GM18861 (cell line): ENCODE results near the gene USP27X.

ENCODE experiments used
- ATAC-seq: cut with Tn5 transposase; IDR thresholded peaks from one replicate; pipeline ENCODE4 v1.9.1; 2021; ENCODE audit not compliant: unreplicated experiment

The USP27X gene

DNA sequence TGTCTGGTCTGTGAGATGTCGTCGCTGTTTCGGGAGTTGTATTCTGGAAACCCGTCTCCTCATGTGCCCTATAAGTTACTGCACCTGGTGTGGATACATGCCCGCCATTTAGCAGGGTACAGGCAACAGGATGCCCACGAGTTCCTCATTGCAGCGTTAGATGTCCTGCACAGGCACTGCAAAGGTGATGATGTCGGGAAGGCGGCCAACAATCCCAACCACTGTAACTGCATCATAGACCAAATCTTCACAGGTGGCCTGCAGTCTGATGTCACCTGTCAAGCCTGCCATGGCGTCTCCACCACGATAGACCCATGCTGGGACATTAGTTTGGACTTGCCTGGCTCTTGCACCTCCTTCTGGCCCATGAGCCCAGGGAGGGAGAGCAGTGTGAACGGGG lies 1.4 kb downstream of the USP27X start:
- ATAC-seq, result no peak

DNA sequence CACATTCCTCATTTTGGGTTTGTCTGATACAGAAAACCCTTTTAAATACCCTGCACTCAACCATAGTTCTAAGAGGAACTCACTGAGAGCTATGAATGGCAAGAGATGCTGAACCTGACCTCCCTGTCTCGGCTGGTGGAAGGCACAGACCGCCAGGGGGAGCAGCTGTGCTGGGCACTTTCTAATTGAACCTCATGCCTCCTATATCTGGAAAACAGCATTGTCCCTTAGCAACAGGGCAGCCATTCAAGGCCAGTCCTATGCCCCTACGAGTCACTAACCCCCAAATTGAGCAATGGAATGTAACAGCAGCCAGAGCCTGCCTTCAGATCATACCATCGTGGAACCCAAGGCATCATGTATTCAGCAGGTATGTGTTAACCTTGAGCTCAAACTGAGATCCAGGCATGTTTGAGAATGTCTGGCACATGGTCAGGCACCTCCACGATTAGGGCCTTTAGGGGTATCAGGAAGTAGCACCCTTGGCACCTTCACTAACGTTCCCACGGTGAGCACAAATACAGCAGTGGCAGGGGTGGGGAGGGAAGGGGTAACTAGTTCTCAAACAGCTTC lies 5.1 kb downstream of the USP27X start:
- peak; percentile 58 for ATAC-seq

DNA sequence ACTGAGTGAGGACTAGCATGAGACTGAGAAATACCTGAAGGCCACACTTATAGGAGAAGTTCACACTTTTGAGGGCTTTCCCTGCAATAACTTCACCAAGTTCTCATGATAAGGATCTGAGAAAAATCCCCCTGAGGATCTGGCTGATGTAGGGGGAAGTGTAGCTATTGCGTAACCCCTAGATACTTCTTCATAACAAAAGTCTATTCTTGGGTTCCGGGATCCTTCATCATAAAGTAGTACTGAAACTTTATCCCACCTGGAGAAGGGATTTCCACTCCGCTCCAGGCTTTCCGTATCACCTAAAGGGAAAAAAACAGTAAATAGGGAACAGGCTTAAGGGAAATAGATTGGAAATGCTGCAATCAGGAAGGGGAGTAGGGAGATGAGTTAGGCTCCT lies 13.3 kb downstream of the USP27X start:
- ATAC-seq, result no peak

- ATAC-seq, result no peak
These were observed 17.7 kb downstream of the USP27X start for GRCh38 chrX:49896951-49897350.

DNA sequence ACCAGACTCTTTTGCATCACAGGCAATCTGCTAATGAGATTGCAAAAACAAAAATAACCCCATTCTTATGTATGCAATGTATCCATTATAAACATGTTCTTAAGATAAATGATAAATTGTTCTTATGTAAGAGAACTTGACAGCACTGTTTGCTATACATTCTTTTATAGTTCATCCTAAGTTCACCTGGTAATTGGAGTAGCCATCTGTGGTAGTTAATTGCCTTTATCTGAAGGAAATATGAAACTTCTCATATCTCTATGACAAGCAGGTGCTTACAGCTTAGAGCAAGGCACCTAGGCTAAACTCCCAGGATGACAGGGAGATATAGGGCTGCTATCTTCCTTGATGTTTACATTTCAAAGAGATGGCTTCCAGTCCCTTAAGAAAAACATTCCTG lies 21.8 kb downstream of the USP27X start:
- ATAC-seq, result no peak

DNA sequence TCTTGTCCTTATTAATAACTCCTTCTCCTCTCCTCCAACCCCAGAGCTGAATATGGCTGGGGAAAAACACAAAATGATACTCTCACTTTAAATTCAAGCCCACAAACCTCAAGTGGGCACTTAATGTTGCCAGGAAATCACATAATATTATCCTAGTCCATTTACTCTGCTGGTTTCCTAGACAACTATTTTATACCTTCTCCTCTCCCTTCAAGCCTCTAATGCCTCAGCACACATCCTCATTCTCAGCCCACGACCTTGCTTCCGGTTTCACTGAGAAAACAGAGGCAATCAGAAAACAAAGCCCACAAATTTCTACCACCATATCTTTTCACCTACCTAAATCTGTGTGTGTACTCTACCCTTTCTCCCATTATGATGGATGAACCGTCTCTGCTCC lies 31.1 kb downstream of the USP27X start:
- ATAC-seq, result peak; percentile 57

GRCh38 chrX:49912086-49912485 lies 32.8 kb downstream of the USP27X start:
- ATAC-seq, result no peak

DNA sequence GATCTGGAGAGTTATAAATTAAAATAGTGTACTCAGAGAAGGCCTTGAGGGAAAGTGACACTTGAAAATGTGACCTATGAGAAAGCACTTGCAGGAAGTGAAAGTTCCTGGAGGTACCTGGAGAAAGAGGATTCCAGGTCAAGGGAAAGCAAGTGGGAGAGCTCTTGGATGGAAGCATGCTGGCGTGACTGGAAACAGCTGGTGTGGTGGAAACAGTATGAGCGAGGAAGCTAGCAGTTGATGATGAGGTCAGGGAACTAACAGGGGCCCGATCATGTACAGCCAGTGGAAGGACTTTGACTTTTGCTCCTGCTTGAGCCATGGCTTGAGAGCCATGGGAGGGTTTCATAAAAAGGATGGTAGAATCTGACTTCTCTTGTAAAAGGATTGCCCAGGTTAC lies 33.6 kb downstream of the USP27X start:
- ATAC-seq, result no peak

GRCh38 chrX:49915361-49916222 lies 36.3 kb downstream of the USP27X start:
- peak; percentile 84 for ATAC-seq

DNA sequence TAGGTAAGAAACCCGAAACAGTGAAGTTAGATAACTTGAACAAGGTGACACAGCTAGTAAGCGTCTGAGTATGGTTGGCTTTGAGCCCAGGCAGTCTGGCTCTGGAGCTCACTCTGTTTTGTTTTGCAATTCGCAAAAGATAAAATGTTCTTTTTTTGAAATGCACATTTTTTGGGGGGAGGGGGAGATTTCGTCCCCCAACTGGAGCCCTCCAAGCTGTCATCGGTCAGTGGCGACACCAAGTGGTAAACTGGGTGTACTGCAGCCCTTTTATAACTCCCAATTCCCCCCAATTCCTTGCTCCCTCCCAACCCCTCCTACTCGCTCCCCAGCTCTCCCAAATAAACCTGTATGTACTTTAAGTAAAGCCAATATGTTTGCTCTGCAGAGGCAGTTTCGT lies 40.3 kb downstream of the USP27X start:
- no peak for ATAC-seq

DNA sequence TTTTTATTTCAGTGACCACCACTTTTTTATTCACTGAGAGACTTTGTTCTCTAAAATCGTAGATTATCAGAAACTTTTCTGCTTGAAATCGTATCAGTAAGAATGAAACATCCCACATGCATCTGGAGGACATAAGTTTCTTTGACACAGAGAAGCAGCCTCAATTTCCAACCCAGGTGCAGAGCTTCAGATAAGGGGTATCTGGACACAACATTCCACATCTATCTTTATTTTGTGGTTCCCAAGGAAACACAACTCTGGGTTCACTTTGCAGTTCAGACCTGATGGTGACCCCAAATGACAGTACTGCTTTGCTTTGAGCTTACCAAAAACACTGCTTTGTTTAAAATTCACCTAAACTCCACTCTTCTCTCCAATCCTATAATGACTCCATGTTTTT lies 41.8 kb downstream of the USP27X start:
- ATAC-seq, result no peak

DNA sequence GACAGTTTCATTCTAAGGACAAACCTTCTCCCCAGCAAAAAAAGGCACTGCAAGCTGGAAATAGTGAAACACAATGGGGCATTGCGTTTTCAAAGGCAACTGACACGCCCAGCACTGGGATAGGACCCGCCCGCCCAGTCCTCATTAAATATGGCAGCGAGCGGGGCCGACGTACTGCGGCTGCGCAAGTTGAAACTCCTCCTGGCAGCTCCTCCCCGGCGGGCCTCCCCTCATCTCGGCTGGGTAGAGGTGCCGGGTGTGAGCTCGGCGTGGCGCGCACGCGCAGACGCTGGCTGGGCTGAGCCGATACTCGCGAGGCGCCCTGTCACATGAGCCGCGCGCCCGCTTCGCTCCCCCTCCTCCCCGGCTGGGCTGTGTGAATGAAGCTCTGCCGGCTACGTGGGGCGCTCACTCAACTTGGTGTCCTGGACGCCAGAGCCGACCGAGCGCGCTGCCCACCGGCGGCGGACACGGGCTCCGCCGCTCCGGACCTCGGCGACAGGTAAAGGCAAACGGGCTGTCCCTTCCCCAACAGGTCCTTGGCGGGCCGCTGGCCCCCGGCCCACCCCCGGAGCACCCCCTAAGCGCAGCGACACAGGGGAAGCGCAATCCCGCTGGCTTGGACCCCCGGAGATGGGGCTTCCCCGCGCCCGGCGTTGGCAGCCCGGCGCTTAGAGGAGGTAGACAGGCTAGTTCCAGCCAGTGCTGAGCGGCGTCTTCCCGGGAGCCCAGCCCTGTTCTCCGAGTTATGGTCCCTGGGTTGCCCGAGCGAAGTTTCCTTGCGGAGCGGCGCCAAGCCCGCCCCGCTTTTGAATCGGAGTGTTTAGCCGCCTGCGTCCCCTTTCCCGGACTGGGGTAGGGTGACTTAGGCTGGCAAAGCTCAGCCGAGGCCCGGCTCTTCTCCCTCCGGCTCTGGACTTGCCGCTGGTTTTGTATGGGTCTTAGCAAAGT lies 43.3 kb downstream of the USP27X start, which contains the start of gene CLCN5:
Gene CLCN5, plus strand, starts transcription at position 306 of the 951 bp plus-strand sequence. CDS start 2,703 bp downstream, outside the sequence.
- peak; percentile 94 for ATAC-seq

DNA sequence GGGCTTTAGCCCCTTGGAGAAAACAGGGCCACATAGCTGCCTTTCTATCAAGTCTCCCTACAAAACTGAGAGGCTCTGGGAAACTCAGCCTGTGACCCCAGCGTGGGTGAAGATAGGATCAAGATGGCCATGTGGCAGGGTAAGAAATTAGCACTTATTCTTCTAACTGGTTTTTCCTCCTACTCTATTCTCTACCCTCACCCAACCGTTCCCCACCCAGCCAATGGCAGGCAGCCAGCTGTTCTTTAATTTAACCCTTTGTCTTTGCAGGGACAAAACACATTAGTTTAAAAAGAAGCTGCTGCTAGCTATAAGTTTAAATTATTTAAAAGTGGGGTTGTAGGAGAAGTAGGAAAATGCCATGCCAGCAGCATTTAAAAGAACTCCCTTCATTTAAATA lies 45.9 kb downstream of the USP27X start:
- no peak for ATAC-seq

GRCh38 chrX:49930039-49930438 lies 50.8 kb downstream of the USP27X start:
- ATAC-seq, result no peak
